ENCODE results near the gene SLC35D3. TPM values are rescaled to one million over a fixed set of nuclear protein-coding genes. Genes with fewer than 3 reads are reported as not detected.

SLC35D3 gene
- total and polyA plus RNA-seq, 7 donors: 0.16 to 1.4 (median 0.95) TPM; not detected in 2

- Histone ChIP-seq H3K4me1 (peaks cover 0 to 4% (median 2%) of the 10 kb centered on the region in 4 donors), H3K27me3 (no peaks in the 10 kb centered on the region), H3K27ac (no peak overlapping the region), H3K9me3 (no peaks in the 10 kb centered on the region), H3K36me3 (no peaks in the 10 kb centered on the region), H3K4me3 (no peak overlapping the region)
- no peak for TF ChIP-seq EP300 (IDR thresholded peaks at IDR 0.05)
- intact Hi-C loops (cut with DNase I): no loop called here
- 51 to 59% methylated on average over 6 of the region's 6 CpGs for WGBS, 2 donors
- DNase-seq: no peak
Measured at GRCh38 chr6:136889271-136890193, 32.6 kb upstream of the SLC35D3 start.

GRCh38 chr6:136890194-136890839 is 31.8 kb upstream of the SLC35D3 start:
- H3K4me1 ChIP-seq: peaks cover 0 to 4% (median 2%) of the 10 kb centered on the region in 4 donors
- DNase-seq: no peak
- no peak overlapping the region for H3K4me3 ChIP-seq
- no peak overlapping the region for H3K27ac ChIP-seq
- intact Hi-C loops (cut with DNase I): no loop called here
- 67 to 88% methylated on average over 4 of the region's 4 CpGs for WGBS, 2 donors
- H3K27me3 ChIP-seq: no peaks in the 10 kb centered on the region
- no peaks in the 10 kb centered on the region for H3K9me3 ChIP-seq
- no peaks in the 10 kb centered on the region for H3K36me3 ChIP-seq
- TF ChIP-seq POLR2A (IDR thresholded peaks at IDR 0.05) (no peak), POLR2AphosphoS5 (IDR thresholded peaks at IDR 0.05) (no peak), EP300 (IDR thresholded peaks at IDR 0.05) (no peak), CTCF (IDR thresholded peaks at IDR 0.05) (no peak)

- intact Hi-C loops (cut with DNase I): no loop called here
- H3K27me3 ChIP-seq: no peaks in the 10 kb centered on the region
- no peaks in the 10 kb centered on the region for H3K36me3 ChIP-seq
- H3K27ac ChIP-seq: no peak overlapping the region
- H3K9me3 ChIP-seq: no peaks in the 10 kb centered on the region
- H3K4me1 ChIP-seq: peaks cover 0 to 4% (median 2%) of the 10 kb centered on the region in 4 donors
- 87 to 95% methylated on average over 3 of the region's 3 CpGs for WGBS, 2 donors
- no peak for TF ChIP-seq EP300 (IDR thresholded peaks at IDR 0.05)
- no peak for TF ChIP-seq CTCF (IDR thresholded peaks at IDR 0.05)
- TF ChIP-seq POLR2AphosphoS5 (IDR thresholded peaks at IDR 0.05): no peak
- TF ChIP-seq POLR2A (IDR thresholded peaks at IDR 0.05): no peak
- no peak overlapping the region for H3K4me3 ChIP-seq
- no peak for DNase-seq
Measured at GRCh38 chr6:136890986-136891385, 31.1 kb upstream of the SLC35D3 start.

- no peak overlapping the region for H3K4me3 ChIP-seq
- TF ChIP-seq POLR2AphosphoS5 (IDR thresholded peaks at IDR 0.05) (no peak), CTCF (IDR thresholded peaks at IDR 0.05) (no peak), EP300 (IDR thresholded peaks at IDR 0.05) (no peak), POLR2A (IDR thresholded peaks at IDR 0.05) (no peak)
- WGBS, 2 donors: 85 to 91% methylated on average over 5 of the region's 5 CpGs
- H3K4me1 ChIP-seq: peaks cover 0 to 4% (median 2%) of the 10 kb centered on the region in 4 donors
- no peak for DNase-seq
- no peak overlapping the region for H3K27ac ChIP-seq
- H3K36me3 ChIP-seq: peaks cover 0 to 2% (median under 1%) of the 10 kb centered on the region in 4 donors
- H3K9me3 ChIP-seq: no peaks in the 10 kb centered on the region
- H3K27me3 ChIP-seq: no peaks in the 10 kb centered on the region
- intact Hi-C loops (cut with DNase I): no loop called here
Measured at GRCh38 chr6:136893187-136893586, 28.9 kb upstream of the SLC35D3 start.

- no peak for TF ChIP-seq CTCF (IDR thresholded peaks at IDR 0.05)
- no peak for TF ChIP-seq POLR2A (IDR thresholded peaks at IDR 0.05)
- TF ChIP-seq EP300 (IDR thresholded peaks at IDR 0.05): no peak
- TF ChIP-seq POLR2AphosphoS5 (IDR thresholded peaks at IDR 0.05): no peak
- no peaks in the 10 kb centered on the region for H3K27me3 ChIP-seq
- H3K4me1 ChIP-seq: no peaks in the 10 kb centered on the region
- DNase-seq: no peak
- intact Hi-C loops (cut with DNase I): no loop called here
- H3K4me3 ChIP-seq: no peak overlapping the region
- H3K36me3 ChIP-seq: peaks cover 0 to 28% (median 2%) of the 10 kb centered on the region in 4 donors
- WGBS, 2 donors: 92 to 93% methylated on average over 3 of the region's 3 CpGs
- H3K27ac ChIP-seq: no peak overlapping the region
- H3K9me3 ChIP-seq: no peaks in the 10 kb centered on the region
Measured at GRCh38 chr6:136895901-136896300, 26.2 kb upstream of the SLC35D3 start.

Measured in sigmoid colon (tissue), 7 donors.